COLO668 (cell line): Measurements from ENCODE around the gene TNIP1.

Experiments
- DNase-seq: peaks from one replicate; lab custom pipeline; 2025; ENCODE audit not compliant: unreplicated experiment; lab: John Stamatoyannopoulos, UW

Gene TNIP1

GRCh38 chr5:151025250-151025606 lies 55.6 kb downstream of the TNIP1 start:
- no peak for DNase-seq

DNA sequence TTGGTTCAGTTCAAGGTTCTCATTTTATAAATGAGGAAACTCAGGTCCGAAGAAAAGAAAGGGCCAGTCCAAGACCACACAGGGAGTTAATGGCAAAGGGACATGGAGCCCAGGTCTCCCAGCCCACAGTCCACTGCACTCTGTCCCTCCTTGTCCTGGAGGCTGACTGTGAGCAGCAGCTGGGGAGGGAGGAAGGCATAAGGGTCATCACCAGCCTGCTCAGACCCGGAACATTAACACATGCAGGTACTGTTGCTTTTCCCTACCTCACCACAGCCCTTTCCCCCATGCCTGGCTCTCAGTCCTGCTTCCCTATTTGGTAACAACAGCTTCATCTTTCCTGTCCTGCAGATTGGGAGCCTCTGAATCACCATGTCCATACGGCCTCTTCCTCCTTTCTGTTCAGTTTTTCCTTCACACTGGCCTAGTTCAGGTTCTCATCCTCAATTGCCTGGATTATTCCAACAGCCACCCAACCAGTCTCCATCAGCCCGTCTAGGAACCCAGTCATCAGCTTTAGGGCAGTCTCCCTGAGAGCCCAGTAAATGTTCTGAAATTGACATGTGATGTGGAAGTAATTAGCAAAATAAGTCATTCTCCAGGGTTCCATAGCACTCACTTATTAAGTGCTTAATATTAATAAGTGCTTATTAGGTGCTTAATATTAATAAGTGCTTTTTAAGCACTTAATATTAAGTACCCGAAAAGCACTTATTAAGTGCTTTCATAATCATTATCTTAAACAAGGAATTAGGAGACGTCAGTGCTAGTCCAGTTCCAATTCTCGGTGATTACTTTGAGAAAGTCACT lies 56.2 kb downstream of the TNIP1 start:
- DNase-seq, result no peak

- DNase-seq, result peak; percentile 1
Measured at GRCh38 chr5:151023651-151024050, 57.2 kb downstream of the TNIP1 start.

GRCh38 chr5:151023047-151023615 lies 57.7 kb downstream of the TNIP1 start:
- no peak for DNase-seq

- no peak for DNase-seq
Measured at GRCh38 chr5:151022511-151023018, 58.3 kb downstream of the TNIP1 start.

DNA sequence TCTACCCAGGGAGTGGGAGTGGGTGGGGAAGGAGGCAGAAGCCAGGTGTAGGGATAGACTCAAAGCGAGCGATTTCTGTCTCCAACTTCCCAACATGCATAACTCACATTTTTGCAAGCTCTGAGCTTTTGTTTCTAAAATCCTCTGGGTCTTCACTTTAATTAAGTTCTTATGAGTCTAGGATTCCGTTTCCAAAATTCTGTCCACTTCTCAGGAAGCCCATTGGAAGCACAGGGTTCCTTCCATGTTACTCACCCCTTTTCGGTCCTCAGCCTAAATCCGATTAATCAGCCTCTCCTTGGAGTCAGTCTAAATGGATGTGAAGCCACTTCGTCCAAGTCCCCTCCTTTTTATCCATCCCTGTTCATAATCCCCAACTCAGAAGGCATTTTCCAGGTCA lies 59.1 kb downstream of the TNIP1 start:
- DNase-seq, result no peak

- DNase-seq, result no peak
Measured at GRCh38 chr5:151020304-151021110, 60.3 kb downstream of the TNIP1 start, which contains the start of gene GPX3. Gene GPX3, plus strand, starts transcription at chr5:151020591. Its CDS starts 64 bp downstream, at chr5:151020655.

DNA sequence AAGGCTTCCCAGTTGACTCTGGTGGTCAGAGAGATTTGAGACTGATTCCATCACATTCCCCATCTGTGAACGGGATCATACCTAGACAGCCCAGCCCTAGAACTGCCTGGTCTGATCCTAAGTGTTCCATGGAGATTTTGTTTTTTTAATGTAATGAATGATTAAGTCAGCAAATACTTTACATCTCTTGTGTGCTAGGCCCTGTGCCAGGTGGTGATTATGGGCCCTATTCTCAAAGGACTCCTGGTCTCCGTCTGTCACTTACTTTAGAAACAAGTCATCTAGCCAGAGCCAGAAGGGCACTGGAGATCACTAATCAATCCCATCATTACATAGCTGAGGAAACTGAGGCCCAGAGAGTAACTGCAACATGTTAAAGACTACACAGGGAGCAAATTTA lies 61.5 kb downstream of the TNIP1 start:
- DNase-seq, result no peak

DNA sequence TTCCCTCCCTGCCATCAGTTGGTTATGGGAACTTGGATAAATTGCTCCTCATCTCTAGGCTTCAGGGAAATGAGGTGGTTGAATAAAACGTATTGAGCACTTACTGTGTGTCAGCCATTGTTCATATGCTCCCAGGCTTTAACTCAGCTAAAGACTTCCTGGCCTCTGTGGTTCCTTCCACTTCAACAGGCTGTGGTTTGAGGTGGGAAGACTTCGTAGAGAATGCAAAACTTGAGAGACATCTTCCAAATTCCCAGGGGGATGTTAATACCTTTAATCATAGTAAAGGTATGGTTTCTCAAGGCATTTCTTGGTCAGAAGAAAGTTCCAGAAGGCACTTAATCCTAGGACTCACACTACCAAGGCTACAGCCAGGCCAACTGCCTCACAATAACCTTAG lies 62.0 kb downstream of the TNIP1 start:
- DNase-seq, result no peak

DNA sequence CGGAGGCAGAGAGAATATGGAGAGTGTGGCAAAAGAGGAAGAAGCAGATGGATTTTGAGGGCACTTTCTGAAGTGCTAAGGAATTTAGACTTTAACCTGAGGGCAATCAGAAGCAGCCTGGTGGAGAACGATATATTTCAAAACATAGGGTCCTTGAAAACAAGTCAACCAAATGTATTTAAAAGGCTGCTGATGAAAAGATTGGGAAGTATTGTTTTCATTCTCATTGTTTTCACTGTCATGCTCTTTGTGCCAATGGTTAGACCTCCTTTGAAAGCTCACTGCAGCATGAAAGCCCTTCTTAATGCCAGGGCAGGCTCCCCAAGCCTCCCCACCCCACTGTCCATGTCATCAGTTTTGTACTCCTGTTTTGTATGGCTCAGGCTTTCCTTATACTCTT lies 62.9 kb downstream of the TNIP1 start:
- DNase-seq, result no peak

- no peak for DNase-seq
Measured at GRCh38 chr5:151016700-151017099, 64.1 kb downstream of the TNIP1 start.

DNA sequence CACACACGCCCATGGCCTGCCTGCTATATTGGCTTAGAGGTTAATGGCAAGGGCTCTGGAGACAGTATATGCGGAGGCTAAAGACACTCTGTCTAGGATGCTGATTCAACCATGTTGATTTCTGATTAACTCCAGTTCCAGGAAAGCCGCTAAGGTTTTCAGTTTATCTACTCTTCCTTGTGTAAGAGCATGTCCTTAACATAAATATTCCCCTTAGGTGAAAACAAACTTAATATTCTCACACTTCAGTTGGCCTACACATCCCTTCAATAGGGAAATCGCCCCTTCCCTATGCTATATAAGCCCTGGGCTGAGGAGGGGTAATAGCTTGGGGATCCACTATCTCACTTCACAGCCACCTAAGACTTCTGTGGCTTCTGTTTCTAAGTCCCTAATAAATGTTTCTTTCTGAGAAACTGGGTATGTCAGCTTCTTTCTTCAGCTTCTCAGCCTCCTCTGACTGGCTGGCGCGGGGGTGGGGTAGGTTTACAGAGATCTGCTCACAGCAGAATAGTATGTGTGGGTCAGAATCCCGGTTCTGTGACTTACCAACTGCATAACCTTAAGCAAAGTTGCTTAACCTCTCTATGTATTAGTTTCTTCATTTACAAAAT lies 64.8 kb downstream of the TNIP1 start:
- no peak for DNase-seq

GRCh38 chr5:151014680-151015343 lies 66.0 kb downstream of the TNIP1 start:
- no peak for DNase-seq

DNA sequence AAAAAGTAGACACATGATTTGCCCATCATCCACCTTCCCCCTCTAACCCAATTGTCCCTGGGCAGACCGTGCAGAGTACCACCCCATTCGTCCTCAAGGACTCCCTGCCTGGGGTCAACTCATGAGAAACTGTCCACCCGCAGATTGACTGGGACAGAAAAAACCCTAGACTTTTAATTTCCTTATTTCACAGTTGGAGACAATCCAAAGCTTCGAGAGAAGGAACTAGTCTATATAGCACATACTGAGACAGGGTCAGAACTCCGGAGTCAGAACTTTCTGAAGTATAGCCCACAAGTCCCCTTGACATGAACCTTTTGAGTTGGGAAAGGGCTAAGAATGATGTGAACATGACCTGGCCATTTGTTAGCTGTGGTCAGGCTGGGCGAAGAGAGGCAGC lies 68.0 kb downstream of the TNIP1 start:
- no peak for DNase-seq

- no peak for DNase-seq
Measured at GRCh38 chr5:151008906-151009305, 71.9 kb downstream of the TNIP1 start.

DNA sequence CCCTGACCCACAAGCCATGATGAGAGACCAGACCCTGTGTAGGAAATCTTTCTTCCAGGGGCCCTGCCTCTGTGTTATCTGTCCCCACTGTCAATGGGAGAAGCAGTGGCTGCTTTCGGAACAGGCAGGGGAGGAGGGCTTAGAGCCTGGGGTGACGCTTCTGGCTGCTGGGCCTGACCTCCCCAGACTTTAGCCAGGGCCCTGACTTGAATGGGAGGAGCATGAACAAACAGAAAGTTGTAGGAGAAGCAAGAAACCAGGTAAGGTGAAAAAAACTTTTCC lies 72.7 kb downstream of the TNIP1 start:
- DNase-seq, result no peak

DNA sequence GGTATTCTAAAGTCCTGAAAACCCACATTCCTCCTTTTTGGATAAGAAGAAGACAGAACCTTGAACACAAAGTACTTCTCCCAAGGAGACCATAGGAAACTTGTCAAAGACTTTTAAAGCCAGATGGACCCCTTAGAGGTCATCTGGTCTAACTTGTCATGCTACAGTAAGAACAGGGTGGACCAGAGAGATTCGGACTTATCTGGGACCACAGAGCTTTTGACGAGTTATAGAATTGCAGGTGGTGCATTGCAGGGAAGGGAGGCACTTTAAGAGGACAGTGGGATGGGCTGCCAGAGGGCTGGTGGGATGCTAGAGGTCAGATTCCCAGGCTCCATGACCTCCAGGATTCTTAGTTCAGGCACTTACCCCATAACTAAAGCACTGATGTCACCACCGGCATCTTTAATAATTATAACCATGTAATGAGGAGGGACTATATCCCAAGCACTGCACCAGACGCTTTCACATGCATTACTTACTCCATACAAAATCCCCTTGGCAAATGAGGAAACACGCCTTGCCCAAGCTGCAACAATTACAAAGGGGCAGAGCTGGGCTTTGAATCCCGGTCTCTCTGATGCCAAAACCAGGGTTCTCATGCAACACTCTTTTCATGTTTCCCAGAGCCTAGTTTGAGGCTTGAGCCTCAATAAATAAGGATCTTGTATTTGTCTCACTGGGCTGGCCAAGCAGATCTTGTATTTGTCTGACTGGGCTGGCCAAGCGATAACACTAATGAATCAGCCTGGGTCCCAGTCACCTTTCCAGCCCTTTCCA lies 73.2 kb downstream of the TNIP1 start:
- DNase-seq, result no peak

- no peak for DNase-seq
Measured at GRCh38 chr5:151006704-151007334, 74.0 kb downstream of the TNIP1 start.

GRCh38 chr5:151005950-151006576 lies 74.8 kb downstream of the TNIP1 start:
- DNase-seq, result no peak
